Left ventricle myocardium inferior (tissue), 1 donor: ENCODE measurements around the gene SCAMP2. TPM values are rescaled to one million over a fixed set of nuclear protein-coding genes. Genes with fewer than 3 reads are reported as not detected.
A peak's percentile ranks its signal among the peaks of the same experiment; 100 is the strongest.

ENCODE experiments used
- DNase-seq: peaks from one replicate; pipeline ENCODE4 v3.0.0-alpha.2; 2020
- H3K27ac ChIP-seq: fragments of 200-600 bp; replicated peaks from 2 replicates; pipeline ENCODE4 v1.8.0; 2021
- H3K27me3 ChIP-seq: fragments of 200-600 bp; 2 replicates; pipeline ENCODE4 v1.8.0; 2021; ENCODE audit warnings: low read depth
- H3K36me3 ChIP-seq: fragments of 200-600 bp; 2 replicates; pipeline ENCODE4 v1.8.0; 2021
- H3K4me1 ChIP-seq: fragments of 200-600 bp; 2 replicates; pipeline ENCODE4 v1.8.0; 2021
- H3K4me3 ChIP-seq: fragments of 200-600 bp; 2 replicates; pipeline ENCODE4 v1.8.0; 2021; ENCODE audit warnings: mild to moderate bottlenecking, moderate library complexity
- H3K9me3 ChIP-seq: fragments of 200-600 bp; replicated peaks from 2 replicates; pipeline ENCODE4 v1.8.0; 2021
- CTCF ChIP-seq: fragments of 200-600 bp; IDR thresholded peaks from 2 replicates; pipeline ENCODE4 v1.8.0; 2021; ENCODE audit warnings: antibody characterized with exemption, mild to moderate bottlenecking, borderline replicate concordance
- intact Hi-C: fragments of 100-400 bp; cut with micrococcal nuclease; formaldehyde crosslinking; loops from one replicate; pipeline ENCODE4 v1.11.0; 2022
- total RNA-seq: library from RNA; stranded (reverse); fragmentation: NEBNext Ultra II Directional; extraction: Animal tissue kit (Norgen Biotek cat#: 25700); gene quantifications from one replicate; pipeline ENCODE4 v1.2.1, GENCODE V29; 2021
- donor health status: DM: no; HTN: yes; CAD: no; lungs with severe emphysema.

SCAMP2 gene
- total RNA-seq, 1 donor from 2014 or later: 40.7 TPM

GRCh38 chr15:74844319-74845207 is 28.6 kb downstream of the SCAMP2 start:
- H3K4me1 ChIP-seq: peaks cover 49% of the 10 kb centered on the region
- H3K4me3 ChIP-seq: no peak overlapping the region
- no peak for DNase-seq
- intact Hi-C loops: no loop called here
- no peaks in the 10 kb centered on the region for H3K9me3 ChIP-seq
- no peaks in the 10 kb centered on the region for H3K27me3 ChIP-seq
- H3K27ac ChIP-seq: peak overlapping the region; percentile 93
- H3K36me3 ChIP-seq: peaks cover 34% of the 10 kb centered on the region
- no peak for TF ChIP-seq CTCF

GRCh38 chr15:74843891-74844299 is 29.3 kb downstream of the SCAMP2 start:
- DNase-seq: no peak
- peaks cover 33% of the 10 kb centered on the region for H3K36me3 ChIP-seq

GRCh38 chr15:74843445-74843828 is 29.7 kb downstream of the SCAMP2 start:
- Histone ChIP-seq H3K4me1 (peaks cover 47% of the 10 kb centered on the region), H3K4me3 (peak overlapping the region; percentile 96), H3K36me3 (peaks cover 32% of the 10 kb centered on the region), H3K9me3 (no peaks in the 10 kb centered on the region), H3K27me3 (no peaks in the 10 kb centered on the region), H3K27ac (peak overlapping the region; percentile 93)
- TF ChIP-seq CTCF: no peak
- no peak for DNase-seq
- intact Hi-C loops: no loop called here

More at GRCh38 chr15:74843891-74844299, 29.3 kb downstream of the SCAMP2 start:
- intact Hi-C loops: no loop called here
- no peak for TF ChIP-seq CTCF
- no peaks in the 10 kb centered on the region for H3K9me3 ChIP-seq
- peak overlapping the region; percentile 96 for H3K4me3 ChIP-seq
- peaks cover 49% of the 10 kb centered on the region for H3K4me1 ChIP-seq
- H3K27ac ChIP-seq: peak overlapping the region; percentile 93
- H3K27me3 ChIP-seq: no peaks in the 10 kb centered on the region

GRCh38 chr15:74842581-74843444 is 30.4 kb downstream of the SCAMP2 start, which contains the start of gene ULK3:
Gene ULK3, minus strand, starts transcription at chr15:74843156. Its CDS starts 51 bp downstream, at chr15:74843105.
- TF ChIP-seq CTCF: peak; percentile 89
- intact Hi-C loops: no loop called here
- H3K4me1 ChIP-seq: peaks cover 40% of the 10 kb centered on the region
- no peaks in the 10 kb centered on the region for H3K27me3 ChIP-seq
- H3K36me3 ChIP-seq: peaks cover 29% of the 10 kb centered on the region
- DNase-seq: peak; percentile 93
- peak within 1 kb of the TSS; percentile 93 for H3K27ac ChIP-seq
- peak within 1 kb of the TSS; percentile 96 for H3K4me3 ChIP-seq
- H3K9me3 ChIP-seq: no peaks in the 10 kb centered on the region

- Histone ChIP-seq H3K36me3 (peaks cover 27% of the 10 kb centered on the region), H3K27ac (peak overlapping the region; percentile 93)
- DNase-seq: no peak
Observed at GRCh38 chr15:74841891-74842373, 31.2 kb downstream of the SCAMP2 start.

More at GRCh38 chr15:74841891-74842373, 31.2 kb downstream of the SCAMP2 start:
- Histone ChIP-seq H3K4me1 (peaks cover 32% of the 10 kb centered on the region), H3K9me3 (no peaks in the 10 kb centered on the region), H3K27me3 (no peaks in the 10 kb centered on the region), H3K4me3 (peak overlapping the region; percentile 96)
- TF ChIP-seq CTCF: no peak
- intact Hi-C loops: no loop called here
